ENCODE results near the gene APOBEC3G.

APOBEC3G gene

GRCh38 chr22:39092111-39092862 is 15.2 kb downstream of the APOBEC3G start:
- no peak for DNase-seq

- no peak for DNase-seq
These were observed 17.8 kb downstream of the APOBEC3G start for GRCh38 chr22:39094717-39095389.

GRCh38 chr22:39095971-39096370 is 18.9 kb downstream of the APOBEC3G start:
- no peak for DNase-seq

- no peak for DNase-seq
These were observed 20.3 kb downstream of the APOBEC3G start, which contains the start of gene APOBEC3H for GRCh38 chr22:39097098-39098020. APOBEC3H (plus strand) TSS chr22:39097244; CDS start chr22:39100279, 3,035 bp downstream.

GRCh38 chr22:39098026-39098425 is 21.0 kb downstream of the APOBEC3G start:
- DNase-seq, result no peak

- DNase-seq, result no peak
These were observed 21.5 kb downstream of the APOBEC3G start for GRCh38 chr22:39098576-39098975.

GRCh38 chr22:39101226-39101625 is 24.2 kb downstream of the APOBEC3G start:
- no peak for DNase-seq

- DNase-seq, result no peak
These were observed 26.4 kb downstream of the APOBEC3G start for GRCh38 chr22:39103431-39103830.

- no peak for DNase-seq
These were observed 29.3 kb downstream of the APOBEC3G start for GRCh38 chr22:39106326-39106725.

- no peak for DNase-seq
These were observed 31.4 kb downstream of the APOBEC3G start for GRCh38 chr22:39108487-39108886.

- DNase-seq, result no peak
These were observed 32.3 kb downstream of the APOBEC3G start for GRCh38 chr22:39109361-39109760.

GRCh38 chr22:39110631-39111561 is 33.8 kb downstream of the APOBEC3G start:
- no peak for DNase-seq

- DNase-seq, result no peak
These were observed 37.0 kb downstream of the APOBEC3G start for GRCh38 chr22:39114112-39114511.

- no peak for DNase-seq
These were observed 38.5 kb downstream of the APOBEC3G start for GRCh38 chr22:39115570-39115969.

GRCh38 chr22:39115977-39116621 is 39.0 kb downstream of the APOBEC3G start:
- no peak for DNase-seq

- DNase-seq, result no peak
These were observed 40.6 kb downstream of the APOBEC3G start for GRCh38 chr22:39117585-39118191.

- no peak for DNase-seq
These were observed 43.9 kb downstream of the APOBEC3G start for GRCh38 chr22:39120983-39121382.

- no peak for DNase-seq
These were observed 45.8 kb downstream of the APOBEC3G start for GRCh38 chr22:39122772-39123470.

GRCh38 chr22:39123751-39124581 is 46.9 kb downstream of the APOBEC3G start:
- no peak for DNase-seq

- DNase-seq, result no peak
These were observed 48.5 kb downstream of the APOBEC3G start for GRCh38 chr22:39125622-39126021.
